Suprapubic skin (tissue), 4 donors: ENCODE results near the gene KIAA0930. TPM values are rescaled to one million over a fixed set of nuclear protein-coding genes. Genes with fewer than 3 reads are reported as not detected.
A peak's percentile ranks its signal among the peaks of the same experiment; 100 is the strongest.
"Not testable (repeated sequence)": the region's sequence is repeated elsewhere in the genome, so short reads cannot be mapped to it uniquely, and the experiment has no call there.

Experiments used
- DNase-seq, 2 donors: peaks; one replicate each; pipeline ENCODE4 v3.0.0-alpha.2; 2019; ENCODE audit warnings: low spot score in 2 of 2
- H3K27ac ChIP-seq: fragments of 200-600 bp; sonication (generic); one replicate; pipeline ENCODE4 v1.5.1; 2019
- H3K27me3 ChIP-seq: fragments of 200-600 bp; sonication (generic); one replicate; pipeline ENCODE4 v1.5.1; 2019
- H3K36me3 ChIP-seq: fragments of 200-600 bp; sonication (generic); one replicate; pipeline ENCODE4 v1.5.1; 2019
- H3K4me1 ChIP-seq: fragments of 200-600 bp; sonication (generic); one replicate; pipeline ENCODE4 v1.5.1; 2019
- H3K4me3 ChIP-seq: fragments of 200-600 bp; sonication (generic); one replicate; pipeline ENCODE4 v1.5.1; 2019; ENCODE audit warnings: mild to moderate bottlenecking
- H3K9me3 ChIP-seq: fragments of 200-600 bp; sonication (generic); one replicate; pipeline ENCODE4 v1.5.1; 2019
- EP300 ChIP-seq: sonication (generic); formaldehyde crosslinking; IDR thresholded peaks from one replicate; pipeline ENCODE4 v1.6.1; 2017; ENCODE audit warnings: antibody characterized with exemption
- POLR2A ChIP-seq, 2 donors: fragments of 450-650 bp; IDR thresholded peaks; one replicate each; pipeline ENCODE4 v1.6.1; 2017; ENCODE audit warnings: antibody characterized with exemption in 2 of 2, mild to moderate bottlenecking in 2 of 2, moderate library complexity in 2 of 2
- POLR2AphosphoS5 ChIP-seq, 3 donors: sonication (generic); formaldehyde crosslinking; IDR thresholded peaks; one replicate each; pipeline ENCODE4 v1.6.1; 2017; ENCODE audit warnings: antibody characterized with exemption in 3 of 3
- WGBS: methylation state at CpG from one replicate; pipeline ENCODE4 v1.1.5; 2018; 5-methylcytosine and 5-hydroxymethylcytosine counted together
- total RNA-seq, 4 donors: library from RNA; depleted of rRNA; stranded (reverse); fragments of >200 nt; gene quantifications; one replicate each; pipeline ENCODE4 v1.1.0, GENCODE V29; 2016
- TF ChIP-seq, protein P1 (sequence below), 2 donors: fragments of 200-600 bp in 1 of 2; fragments of 450-650 bp in 1 of 2; sonication (generic) in 1 of 2; IDR thresholded peaks; one replicate each; pipeline ENCODE4 v1.5.1; 2016 to 2019; ENCODE audit warnings: antibody characterized with exemption in 2 of 2, mild to moderate bottlenecking in 1 of 2, moderate library complexity in 1 of 2

KIAA0930 gene
- total RNA-seq, 4 donors from 2014 or later, result 36.0 to 119 (median 74.4) TPM

- H3K36me3 ChIP-seq, result no peaks in the 10 kb centered on the region
- H3K4me3 ChIP-seq, result no peak overlapping the region
- H3K4me1 ChIP-seq, result peaks cover 27% of the 10 kb centered on the region
- no peaks in the 10 kb centered on the region for H3K27me3 ChIP-seq
- no peak for DNase-seq
- H3K9me3 ChIP-seq, result no peaks in the 10 kb centered on the region
- WGBS, result 64% methylated on average over 3 of the region's 3 CpGs
- peak overlapping the region; percentile 48 for H3K27ac ChIP-seq
- TF ChIP-seq, protein P1, sequence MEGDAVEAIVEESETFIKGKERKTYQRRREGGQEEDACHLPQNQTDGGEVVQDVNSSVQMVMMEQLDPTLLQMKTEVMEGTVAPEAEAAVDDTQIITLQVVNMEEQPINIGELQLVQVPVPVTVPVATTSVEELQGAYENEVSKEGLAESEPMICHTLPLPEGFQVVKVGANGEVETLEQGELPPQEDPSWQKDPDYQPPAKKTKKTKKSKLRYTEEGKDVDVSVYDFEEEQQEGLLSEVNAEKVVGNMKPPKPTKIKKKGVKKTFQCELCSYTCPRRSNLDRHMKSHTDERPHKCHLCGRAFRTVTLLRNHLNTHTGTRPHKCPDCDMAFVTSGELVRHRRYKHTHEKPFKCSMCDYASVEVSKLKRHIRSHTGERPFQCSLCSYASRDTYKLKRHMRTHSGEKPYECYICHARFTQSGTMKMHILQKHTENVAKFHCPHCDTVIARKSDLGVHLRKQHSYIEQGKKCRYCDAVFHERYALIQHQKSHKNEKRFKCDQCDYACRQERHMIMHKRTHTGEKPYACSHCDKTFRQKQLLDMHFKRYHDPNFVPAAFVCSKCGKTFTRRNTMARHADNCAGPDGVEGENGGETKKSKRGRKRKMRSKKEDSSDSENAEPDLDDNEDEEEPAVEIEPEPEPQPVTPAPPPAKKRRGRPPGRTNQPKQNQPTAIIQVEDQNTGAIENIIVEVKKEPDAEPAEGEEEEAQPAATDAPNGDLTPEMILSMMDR (IDR thresholded peaks at IDR 0.05), result no peak
- TF ChIP-seq POLR2AphosphoS5 (IDR thresholded peaks at IDR 0.05), result no peak
- no peak for TF ChIP-seq EP300
- no peak for TF ChIP-seq POLR2A (IDR thresholded peaks at IDR 0.05)
Measured at GRCh38 chr22:45280587-45280980, 39.9 kb upstream of the KIAA0930 start.

- TF ChIP-seq EP300 (no peak), POLR2A (IDR thresholded peaks at IDR 0.05) (no peak), POLR2AphosphoS5 (IDR thresholded peaks at IDR 0.05) (no peak)
- TF ChIP-seq, protein P1 (IDR thresholded peaks at IDR 0.05), result no peak
- Histone ChIP-seq H3K36me3 (no peaks in the 10 kb centered on the region), H3K4me3 (no peak overlapping the region), H3K27ac (no peak overlapping the region), H3K4me1 (peaks cover 15% of the 10 kb centered on the region), H3K27me3 (no peaks in the 10 kb centered on the region), H3K9me3 (no peaks in the 10 kb centered on the region)
- WGBS, result 87% methylated on average over 7 of the region's 9 CpGs
- DNase-seq, result no peak
Measured at GRCh38 chr22:45278125-45278524, 37.4 kb upstream of the KIAA0930 start.

- 91% methylated on average over 7 of the region's 7 CpGs for WGBS
- H3K27me3 ChIP-seq, H3K4me3 ChIP-seq, H3K36me3 ChIP-seq, H3K27ac ChIP-seq, DNase-seq, H3K9me3 ChIP-seq: not testable (repeated sequence)
- peaks cover 17% of the 10 kb centered on the region for H3K4me1 ChIP-seq
Measured at GRCh38 chr22:45277720-45278119, 37.0 kb upstream of the KIAA0930 start.

GRCh38 chr22:45276507-45277105, 35.9 kb upstream of the KIAA0930 start:
- H3K36me3 ChIP-seq, result no peaks in the 10 kb centered on the region
- WGBS, result 95% methylated on average over 12 of the region's 12 CpGs
- peaks cover 24% of the 10 kb centered on the region for H3K4me1 ChIP-seq
- no peak overlapping the region for H3K4me3 ChIP-seq
- H3K27me3 ChIP-seq, result no peaks in the 10 kb centered on the region
- no peak for DNase-seq
- no peak overlapping the region for H3K27ac ChIP-seq
- no peaks in the 10 kb centered on the region for H3K9me3 ChIP-seq
- TF ChIP-seq, protein P1 (IDR thresholded peaks at IDR 0.05), result no peak
- TF ChIP-seq EP300, result no peak
- TF ChIP-seq POLR2A (IDR thresholded peaks at IDR 0.05), result no peak
- no peak for TF ChIP-seq POLR2AphosphoS5 (IDR thresholded peaks at IDR 0.05)

DNA sequence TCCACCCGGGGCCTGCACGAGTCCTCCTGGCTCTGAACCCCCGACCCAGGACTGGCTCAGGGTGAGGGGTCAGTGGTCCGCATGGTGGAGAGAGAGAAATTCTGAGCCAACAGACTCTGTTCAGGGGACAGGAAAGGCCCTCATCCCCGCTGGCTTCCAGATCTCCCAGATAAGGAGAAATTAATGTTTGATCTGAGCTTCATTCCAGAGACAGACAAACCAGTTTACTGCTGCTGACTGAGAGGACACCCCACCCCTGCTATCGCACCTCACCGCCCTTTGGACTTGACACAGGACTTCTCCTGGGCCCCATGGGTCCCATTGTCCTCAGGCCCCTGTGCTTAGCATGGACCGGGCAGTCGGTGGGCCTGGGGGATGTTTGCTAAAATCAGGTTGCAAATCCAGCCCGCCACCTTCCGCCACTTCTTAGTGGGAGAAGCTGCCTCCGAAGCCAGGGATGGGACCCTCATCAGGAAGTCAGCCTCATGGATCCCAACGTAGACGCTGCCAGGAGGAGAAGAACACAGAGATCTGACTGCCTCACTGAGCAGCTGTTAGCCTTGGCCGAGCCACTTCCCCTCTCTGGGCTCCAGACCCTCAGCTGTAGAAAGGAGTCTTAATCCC, 32.9 kb upstream of the KIAA0930 start:
- H3K9me3 ChIP-seq, result no peaks in the 10 kb centered on the region
- no peak for TF ChIP-seq POLR2AphosphoS5 (IDR thresholded peaks at IDR 0.05)
- no peak for TF ChIP-seq EP300
- peaks cover 32% of the 10 kb centered on the region for H3K4me1 ChIP-seq
- no peaks in the 10 kb centered on the region for H3K27me3 ChIP-seq
- WGBS, result 87% methylated on average over 14 of the region's 15 CpGs
- no peak overlapping the region for H3K27ac ChIP-seq
- no peaks in the 10 kb centered on the region for H3K36me3 ChIP-seq
- H3K4me3 ChIP-seq, result no peak overlapping the region
- DNase-seq, result no peak

DNA sequence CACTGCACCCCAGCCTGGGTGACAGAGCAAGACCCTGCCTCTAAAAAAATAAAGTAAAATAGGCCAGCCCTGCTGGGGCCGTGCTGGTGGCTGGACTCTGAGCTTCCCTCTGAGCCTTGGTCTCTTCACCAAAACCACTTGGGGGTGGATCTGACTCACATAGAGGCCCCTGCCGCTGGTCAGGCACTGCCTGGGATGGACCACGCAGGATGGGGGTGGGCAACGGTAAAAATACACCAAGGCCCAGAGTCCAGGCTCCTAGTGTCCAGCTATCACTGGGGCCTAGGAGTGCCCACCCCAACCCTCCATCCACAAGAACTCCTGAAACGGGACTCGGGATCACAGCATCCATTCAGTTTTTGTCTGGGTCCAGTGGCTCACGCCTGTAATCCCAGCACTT, 31.8 kb upstream of the KIAA0930 start:
- Histone ChIP-seq H3K27me3 (no peaks in the 10 kb centered on the region), H3K9me3 (no peaks in the 10 kb centered on the region), H3K27ac (peak overlapping the region; percentile 80), H3K4me3 (no peak overlapping the region), H3K36me3 (no peaks in the 10 kb centered on the region), H3K4me1 (peaks cover 38% of the 10 kb centered on the region)
- no peak for TF ChIP-seq POLR2A (IDR thresholded peaks at IDR 0.05)
- TF ChIP-seq POLR2AphosphoS5 (IDR thresholded peaks at IDR 0.05), result no peak
- no peak for TF ChIP-seq EP300
- TF ChIP-seq, protein P1 (IDR thresholded peaks at IDR 0.05), result no peak
- WGBS, result 88% methylated on average over 7 of the region's 7 CpGs
- DNase-seq, result no peak
